Measurements from ENCODE around the gene CADM1.
"Not testable (repeated sequence)": the region's sequence is repeated elsewhere in the genome, so short reads cannot be mapped to it uniquely, and the experiment has no call there.

The CADM1 gene

GRCh38 chr11:115476463-115477286 is 27.5 kb downstream of the CADM1 start:
- H3K79me2 ChIP-seq (ENCODE audit: insufficient read depth, low read depth) = peaks cover 4% of the 10 kb centered on the region; the same call in 1 of the 2 replicates
- H4K20me1 ChIP-seq (ENCODE audit: insufficient read depth) = no peaks in the 10 kb centered on the region
- H3K4me1 ChIP-seq (ENCODE audit: low read depth, poor library complexity, severe bottlenecking) = peaks cover 9% of the 10 kb centered on the region
- TF ChIP-seq, protein P1, sequence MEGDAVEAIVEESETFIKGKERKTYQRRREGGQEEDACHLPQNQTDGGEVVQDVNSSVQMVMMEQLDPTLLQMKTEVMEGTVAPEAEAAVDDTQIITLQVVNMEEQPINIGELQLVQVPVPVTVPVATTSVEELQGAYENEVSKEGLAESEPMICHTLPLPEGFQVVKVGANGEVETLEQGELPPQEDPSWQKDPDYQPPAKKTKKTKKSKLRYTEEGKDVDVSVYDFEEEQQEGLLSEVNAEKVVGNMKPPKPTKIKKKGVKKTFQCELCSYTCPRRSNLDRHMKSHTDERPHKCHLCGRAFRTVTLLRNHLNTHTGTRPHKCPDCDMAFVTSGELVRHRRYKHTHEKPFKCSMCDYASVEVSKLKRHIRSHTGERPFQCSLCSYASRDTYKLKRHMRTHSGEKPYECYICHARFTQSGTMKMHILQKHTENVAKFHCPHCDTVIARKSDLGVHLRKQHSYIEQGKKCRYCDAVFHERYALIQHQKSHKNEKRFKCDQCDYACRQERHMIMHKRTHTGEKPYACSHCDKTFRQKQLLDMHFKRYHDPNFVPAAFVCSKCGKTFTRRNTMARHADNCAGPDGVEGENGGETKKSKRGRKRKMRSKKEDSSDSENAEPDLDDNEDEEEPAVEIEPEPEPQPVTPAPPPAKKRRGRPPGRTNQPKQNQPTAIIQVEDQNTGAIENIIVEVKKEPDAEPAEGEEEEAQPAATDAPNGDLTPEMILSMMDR (conservative IDR thresholded peaks at IDR 0.05; ENCODE audit: low read depth, low read length) = no peak
- no peak overlapping the region for H3K9ac ChIP-seq
- no peaks in the 10 kb centered on the region for H3K27me3 ChIP-seq (ENCODE audit: insufficient read depth, low read depth)
- no peak overlapping the region for H2AFZ ChIP-seq (ENCODE audit: low read depth)
- H3K27ac ChIP-seq = no peak overlapping the region
- no peak overlapping the region for H3K4me3 ChIP-seq (IDR thresholded peaks at IDR 0.05; ENCODE audit: insufficient read depth, low read depth, low read length)
- no peaks in the 10 kb centered on the region for H3K36me3 ChIP-seq (ENCODE audit: insufficient read depth)
- no peak overlapping the region for H3K4me2 ChIP-seq

DNA sequence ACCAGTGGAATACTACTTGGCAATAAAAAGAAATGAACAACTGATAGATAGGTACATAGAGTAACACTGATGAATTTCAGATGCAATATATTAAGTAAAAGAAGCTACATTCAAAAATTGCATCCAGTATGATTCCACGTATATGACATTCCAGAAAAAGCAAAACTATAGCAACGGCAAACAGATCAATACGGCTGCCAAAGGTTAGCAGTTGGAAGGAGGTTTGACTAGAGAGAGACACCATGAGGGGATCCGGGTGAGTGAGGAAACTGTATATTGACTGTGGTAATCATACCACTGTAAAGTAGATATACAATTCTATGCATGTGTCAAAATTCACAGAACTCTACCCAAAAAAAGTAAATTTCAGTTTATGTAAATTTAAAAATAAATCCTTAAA is 28.7 kb downstream of the CADM1 start:
- no peak overlapping the region for H2AFZ ChIP-seq (ENCODE audit: low read depth)
- no peak overlapping the region for H3K9ac ChIP-seq
- no peak overlapping the region for H3K4me2 ChIP-seq
- TF ChIP-seq, protein P1 (conservative IDR thresholded peaks at IDR 0.05; ENCODE audit: low read depth, low read length) = no peak
- H3K36me3 ChIP-seq (ENCODE audit: insufficient read depth) = no peaks in the 10 kb centered on the region
- no peaks in the 10 kb centered on the region for H4K20me1 ChIP-seq (ENCODE audit: insufficient read depth)
- H3K27me3 ChIP-seq (ENCODE audit: insufficient read depth, low read depth) = no peaks in the 10 kb centered on the region
- H3K4me3 ChIP-seq (IDR thresholded peaks at IDR 0.05; ENCODE audit: insufficient read depth, low read depth, low read length) = no peak overlapping the region
- H3K4me1 ChIP-seq (ENCODE audit: low read depth, poor library complexity, severe bottlenecking) = peaks cover 20% of the 10 kb centered on the region
- peaks cover 13% of the 10 kb centered on the region for H3K79me2 ChIP-seq (ENCODE audit: insufficient read depth, low read depth)
- no peak overlapping the region for H3K27ac ChIP-seq

DNA sequence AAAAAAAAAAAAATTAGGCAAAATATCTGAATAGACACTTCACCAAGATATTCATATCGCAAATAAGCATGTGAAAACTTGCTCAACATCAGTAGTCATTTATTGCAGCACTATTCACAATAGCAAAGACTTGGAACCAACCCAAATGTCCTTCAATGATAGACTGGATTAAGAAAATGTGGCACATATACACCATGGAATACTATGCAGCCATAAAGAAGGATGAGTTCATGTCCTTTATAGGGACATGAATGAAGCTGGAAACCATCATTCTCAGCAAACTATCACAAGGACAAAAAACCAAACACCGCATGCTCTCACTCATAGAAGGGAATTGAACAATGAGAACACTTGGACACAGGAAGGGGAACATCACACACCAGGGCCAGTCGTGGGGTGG is 29.9 kb downstream of the CADM1 start:
- H3K4me2 ChIP-seq; H4K20me1 ChIP-seq (ENCODE audit: insufficient read depth); H3K4me3 ChIP-seq (IDR thresholded peaks at IDR 0.05; ENCODE audit: insufficient read depth, low read depth, low read length); H3K27ac ChIP-seq; H2AFZ ChIP-seq (ENCODE audit: low read depth); H3K27me3 ChIP-seq (ENCODE audit: insufficient read depth, low read depth); H3K36me3 ChIP-seq (ENCODE audit: insufficient read depth); H3K9ac ChIP-seq: not testable (repeated sequence)
- peaks cover 15% of the 10 kb centered on the region for H3K79me2 ChIP-seq (ENCODE audit: insufficient read depth, low read depth)
- H3K4me1 ChIP-seq (ENCODE audit: low read depth, poor library complexity, severe bottlenecking) = peaks cover 32% of the 10 kb centered on the region

DNA sequence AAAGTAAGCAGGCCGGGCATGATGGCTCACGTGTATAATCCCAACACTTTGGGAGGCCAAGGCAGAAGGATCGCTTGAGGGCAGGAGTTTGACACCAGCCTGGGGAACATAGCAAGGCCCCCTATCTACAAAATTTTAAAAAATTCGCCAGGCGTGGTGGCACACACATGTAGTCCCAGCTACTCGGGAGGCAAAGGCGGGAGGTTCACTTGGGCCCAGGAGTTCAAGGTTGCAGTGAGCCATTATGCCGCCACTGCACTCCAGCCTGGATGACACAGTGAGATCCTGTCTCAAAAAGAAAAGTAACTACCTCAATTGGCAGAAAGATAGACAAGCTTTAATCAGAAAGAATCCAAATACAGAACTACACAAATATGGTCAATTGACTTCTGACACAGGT is 31.0 kb downstream of the CADM1 start:
- TF ChIP-seq, protein P1 (conservative IDR thresholded peaks at IDR 0.05; ENCODE audit: low read depth, low read length) = no peak
- H3K36me3 ChIP-seq (ENCODE audit: insufficient read depth) = no peaks in the 10 kb centered on the region
- H3K27me3 ChIP-seq (ENCODE audit: insufficient read depth, low read depth) = no peaks in the 10 kb centered on the region
- H3K27ac ChIP-seq = no peak overlapping the region
- H3K4me1 ChIP-seq (ENCODE audit: low read depth, poor library complexity, severe bottlenecking) = peaks cover 36% of the 10 kb centered on the region
- no peaks in the 10 kb centered on the region for H4K20me1 ChIP-seq (ENCODE audit: insufficient read depth)
- no peak overlapping the region for H3K4me3 ChIP-seq (IDR thresholded peaks at IDR 0.05; ENCODE audit: insufficient read depth, low read depth, low read length)
- peaks cover 15% of the 10 kb centered on the region for H3K79me2 ChIP-seq (ENCODE audit: insufficient read depth, low read depth)
- no peak overlapping the region for H3K9ac ChIP-seq
- H3K4me2 ChIP-seq = no peak overlapping the region
- H2AFZ ChIP-seq (ENCODE audit: low read depth) = no peak overlapping the region

GRCh38 chr11:115471367-115471766 is 32.8 kb downstream of the CADM1 start:
- TF ChIP-seq, protein P1 (conservative IDR thresholded peaks at IDR 0.05; ENCODE audit: low read depth, low read length) = no peak
- Histone ChIP-seq H3K9ac (no peak overlapping the region), H3K27ac (no peak overlapping the region), H3K79me2 (ENCODE audit: insufficient read depth, low read depth) (peaks cover 15% of the 10 kb centered on the region), H3K4me2 (no peak overlapping the region), H2AFZ (ENCODE audit: low read depth) (no peak overlapping the region), H3K27me3 (ENCODE audit: insufficient read depth, low read depth) (no peaks in the 10 kb centered on the region), H4K20me1 (ENCODE audit: insufficient read depth) (no peaks in the 10 kb centered on the region), H3K36me3 (ENCODE audit: insufficient read depth) (no peaks in the 10 kb centered on the region), H3K4me1 (ENCODE audit: low read depth, poor library complexity, severe bottlenecking) (peaks cover 36% of the 10 kb centered on the region), H3K4me3 (IDR thresholded peaks at IDR 0.05; ENCODE audit: insufficient read depth, low read depth, low read length) (no peak overlapping the region)
